OCI-LY3 (cell line): Measurements from ENCODE around the gene CRTC1.

Experiments used
- EZH2phosphoT487 ChIP-seq: fragments of 200-600 bp; shearing (Covaris generic); IDR thresholded peaks from 2 replicates; pipeline ENCODE4 v1.6.1; 2018; ENCODE audit warnings: antibody characterized with exemption, mixed run types, low read depth
- TF ChIP-seq, protein P1 (sequence below): fragments of 200-600, 300-600 bp; sonication (generic); IDR thresholded peaks from 2 replicates; pipeline ENCODE4 v1.5.1; 2014; ENCODE audit warnings: antibody characterized with exemption, low read length, low read depth

DNA sequence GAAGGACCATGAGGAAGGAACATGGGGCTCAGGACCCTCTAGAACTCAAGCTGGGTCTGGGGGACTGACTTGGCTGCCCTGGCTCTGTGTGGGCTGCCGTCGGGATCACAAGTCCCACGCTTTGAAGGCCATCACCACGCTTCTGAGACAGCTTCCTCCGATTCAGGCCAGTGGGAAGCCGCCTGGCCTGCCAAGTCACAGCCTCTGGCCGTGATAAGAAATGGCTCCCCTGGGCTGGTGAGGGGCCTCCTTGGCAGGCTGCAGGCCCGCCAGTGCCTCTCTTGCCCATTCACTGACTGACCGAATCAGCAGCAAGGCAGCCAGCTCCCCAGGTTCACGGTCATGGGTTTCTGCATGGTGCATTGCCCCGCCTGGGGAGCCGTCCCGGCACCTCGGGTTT lies 58.8 kb downstream of the CRTC1 start:
- TF ChIP-seq, protein P1, sequence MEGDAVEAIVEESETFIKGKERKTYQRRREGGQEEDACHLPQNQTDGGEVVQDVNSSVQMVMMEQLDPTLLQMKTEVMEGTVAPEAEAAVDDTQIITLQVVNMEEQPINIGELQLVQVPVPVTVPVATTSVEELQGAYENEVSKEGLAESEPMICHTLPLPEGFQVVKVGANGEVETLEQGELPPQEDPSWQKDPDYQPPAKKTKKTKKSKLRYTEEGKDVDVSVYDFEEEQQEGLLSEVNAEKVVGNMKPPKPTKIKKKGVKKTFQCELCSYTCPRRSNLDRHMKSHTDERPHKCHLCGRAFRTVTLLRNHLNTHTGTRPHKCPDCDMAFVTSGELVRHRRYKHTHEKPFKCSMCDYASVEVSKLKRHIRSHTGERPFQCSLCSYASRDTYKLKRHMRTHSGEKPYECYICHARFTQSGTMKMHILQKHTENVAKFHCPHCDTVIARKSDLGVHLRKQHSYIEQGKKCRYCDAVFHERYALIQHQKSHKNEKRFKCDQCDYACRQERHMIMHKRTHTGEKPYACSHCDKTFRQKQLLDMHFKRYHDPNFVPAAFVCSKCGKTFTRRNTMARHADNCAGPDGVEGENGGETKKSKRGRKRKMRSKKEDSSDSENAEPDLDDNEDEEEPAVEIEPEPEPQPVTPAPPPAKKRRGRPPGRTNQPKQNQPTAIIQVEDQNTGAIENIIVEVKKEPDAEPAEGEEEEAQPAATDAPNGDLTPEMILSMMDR = no peak
- TF ChIP-seq EZH2phosphoT487 = no peak
